HG03280 (cell line): Measurements from ENCODE around the gene PATE3.

Source experiments
- ATAC-seq: cut with Tn5 transposase; IDR thresholded peaks from one replicate; pipeline ENCODE4 v1.9.1; 2021; ENCODE audit warnings: mild to moderate bottlenecking, moderate library complexity; ENCODE audit not compliant: unreplicated experiment

PATE3 gene, protein sequence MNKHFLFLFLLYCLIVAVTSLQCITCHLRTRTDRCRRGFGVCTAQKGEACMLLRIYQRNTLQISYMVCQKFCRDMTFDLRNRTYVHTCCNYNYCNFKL

DNA sequence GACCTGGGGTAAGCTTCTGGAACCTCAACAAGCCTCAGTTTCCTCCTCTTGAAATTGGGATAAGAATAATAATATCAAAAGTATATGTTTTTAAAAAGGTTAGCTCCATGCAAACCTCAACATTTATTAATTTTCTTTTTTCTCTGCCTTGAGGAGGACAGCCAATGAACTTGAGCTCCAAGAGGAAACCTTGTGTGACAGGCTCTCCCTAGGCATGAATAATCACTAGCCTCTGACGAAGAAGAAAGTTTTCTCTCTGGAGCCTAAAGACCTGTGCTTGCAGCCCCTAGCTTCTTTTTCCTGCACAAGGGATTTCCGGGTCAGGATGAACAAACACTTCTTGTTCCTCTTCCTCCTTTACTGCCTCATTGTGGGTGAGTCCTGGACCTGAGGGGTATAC lies at the start of gene PATE3:
Gene PATE3, plus strand, starts transcription at position 301 of the 400 bp plus-strand sequence. Its CDS starts 25 bp downstream, at position 326.
- ATAC-seq = no peak

DNA sequence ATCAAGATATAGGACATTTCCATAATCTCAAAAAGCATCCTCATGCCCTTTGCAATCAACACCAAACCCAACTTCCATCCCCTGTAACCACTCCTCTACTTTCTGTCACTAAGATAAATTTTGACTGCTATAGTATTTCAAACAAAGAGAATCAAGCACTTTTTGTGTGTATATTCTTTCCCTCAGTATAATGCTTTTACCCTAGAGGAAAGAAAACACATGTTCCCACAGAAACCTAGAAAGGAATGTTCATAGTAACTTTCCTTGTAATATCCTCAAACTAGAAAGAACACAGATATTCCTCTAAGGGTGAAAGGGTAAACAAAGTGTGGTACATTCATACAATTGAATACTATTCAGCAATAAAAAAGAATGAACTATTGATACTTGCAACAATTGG lies 47.3 kb upstream of the PATE3 start:
- no peak for ATAC-seq

DNA sequence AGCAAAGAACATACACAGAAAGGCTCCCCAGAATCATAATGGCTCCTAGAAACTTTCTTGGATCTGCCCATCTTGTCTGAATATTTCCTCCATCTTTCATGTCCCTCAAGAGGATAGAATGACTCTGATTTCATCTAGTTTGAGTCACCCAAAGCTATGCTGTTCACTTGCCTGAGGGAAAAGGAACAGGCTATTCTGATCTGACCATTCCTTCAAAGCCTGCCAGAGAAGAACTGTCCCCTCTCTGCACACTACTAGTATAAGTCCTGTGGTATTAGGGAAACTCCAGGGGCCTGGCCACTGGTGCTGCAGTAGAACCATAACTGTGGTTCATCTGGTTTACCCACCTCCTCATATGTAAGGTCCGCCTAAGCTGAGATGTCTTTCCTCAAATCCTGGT lies 44.2 kb upstream of the PATE3 start:
- ATAC-seq = no peak

DNA sequence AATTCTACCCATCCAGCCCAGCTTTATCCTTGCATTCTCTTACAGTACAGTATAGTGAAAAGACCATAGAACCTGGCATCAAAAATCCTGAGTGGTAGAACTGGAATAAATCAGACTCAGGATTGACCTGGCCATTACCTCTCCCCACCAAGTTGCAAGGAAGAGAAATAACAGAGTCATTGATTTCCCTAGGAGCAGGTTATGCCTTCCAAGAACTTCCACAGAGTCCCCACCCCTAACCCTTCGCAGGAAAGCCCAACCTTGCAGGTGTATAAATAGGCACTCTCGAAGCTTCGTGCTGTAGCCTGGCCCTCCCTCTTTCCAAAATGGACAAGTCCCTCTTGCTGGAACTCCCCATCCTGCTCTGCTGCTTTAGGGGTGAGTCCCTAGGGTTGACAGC lies 41.9 kb upstream of the PATE3 start, which contains the start of gene PATE1:
Gene PATE1, plus strand, starts transcription at position 301 of the 400 bp plus-strand sequence. Its CDS starts 26 bp downstream, at position 327.
- no peak for ATAC-seq

DNA sequence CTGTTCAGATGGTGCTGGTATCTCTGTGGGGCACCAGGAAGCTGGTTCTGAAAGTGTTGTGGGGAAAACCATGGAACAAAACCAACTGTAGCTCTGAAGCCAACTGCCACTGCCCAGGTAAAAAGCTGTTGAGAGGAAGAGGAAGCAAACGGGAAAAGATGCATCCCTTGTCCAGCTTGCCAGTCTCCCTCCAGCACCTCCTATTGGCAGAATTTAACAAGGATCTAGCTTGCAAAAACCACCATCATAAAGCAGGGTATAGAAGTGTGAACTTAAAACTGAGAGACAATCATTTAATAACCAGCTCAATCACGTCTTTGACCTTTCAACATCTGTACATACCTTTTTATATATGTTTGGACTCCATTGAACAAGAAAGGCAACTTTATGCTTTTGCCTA lies 37.3 kb upstream of the PATE3 start:
- ATAC-seq = no peak

DNA sequence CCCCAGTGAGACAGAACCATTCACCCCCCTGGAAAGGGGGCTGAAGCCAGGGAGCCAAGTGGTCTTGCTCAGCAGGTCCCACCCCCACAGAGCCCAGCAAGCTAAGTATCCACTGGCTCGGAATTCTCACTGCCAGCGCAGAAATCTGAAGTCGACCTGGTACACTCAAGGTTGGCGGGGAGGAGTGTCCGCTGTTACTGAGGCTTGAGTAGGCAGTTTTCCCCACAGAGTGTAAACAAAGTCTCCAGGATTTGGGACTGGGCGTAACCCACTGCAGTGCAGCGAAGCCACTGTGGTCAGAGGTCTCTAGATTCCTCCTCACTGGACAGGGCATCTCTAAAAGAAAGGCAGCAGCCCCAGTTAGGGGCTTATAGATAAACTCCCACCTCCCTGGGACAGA lies 31.9 kb upstream of the PATE3 start:
- no peak for ATAC-seq

DNA sequence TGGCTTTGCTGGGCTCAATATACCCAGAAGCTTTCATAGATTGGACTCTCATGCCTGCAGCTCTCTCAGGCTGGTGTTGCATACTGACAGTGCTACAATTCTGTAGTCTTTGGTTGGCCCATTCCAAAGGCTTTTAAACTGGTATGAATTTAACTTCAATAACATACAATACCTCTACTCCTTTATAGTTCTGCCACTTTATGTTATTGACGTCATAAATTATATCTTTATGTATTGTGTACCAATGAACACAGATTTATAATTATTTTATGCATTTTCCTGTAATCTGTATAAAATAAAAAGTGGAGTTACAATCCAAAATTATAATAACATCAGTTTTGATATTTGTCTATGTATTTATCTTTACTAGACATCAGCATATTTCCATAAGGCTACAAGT lies 25.5 kb upstream of the PATE3 start:
- ATAC-seq = no peak

DNA sequence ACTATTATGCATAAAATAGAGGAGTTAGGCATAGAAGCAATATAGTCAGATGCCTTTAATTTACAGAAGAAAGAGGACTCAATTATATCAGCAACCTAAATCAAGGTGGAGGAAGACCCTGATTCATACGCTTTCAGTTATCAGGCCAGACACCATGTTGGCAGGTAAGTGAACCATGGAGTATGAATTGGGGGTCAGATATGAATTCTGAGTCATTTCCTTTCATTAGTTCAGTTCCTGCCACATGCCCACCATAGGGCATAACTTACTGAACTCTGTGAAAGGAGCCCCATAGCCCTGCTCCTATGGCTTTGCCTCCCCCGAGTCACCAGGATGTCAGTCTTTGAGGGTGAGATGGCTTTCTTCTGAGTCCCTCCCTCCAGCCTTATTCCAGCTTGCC lies 24.4 kb upstream of the PATE3 start:
- no peak for ATAC-seq

DNA sequence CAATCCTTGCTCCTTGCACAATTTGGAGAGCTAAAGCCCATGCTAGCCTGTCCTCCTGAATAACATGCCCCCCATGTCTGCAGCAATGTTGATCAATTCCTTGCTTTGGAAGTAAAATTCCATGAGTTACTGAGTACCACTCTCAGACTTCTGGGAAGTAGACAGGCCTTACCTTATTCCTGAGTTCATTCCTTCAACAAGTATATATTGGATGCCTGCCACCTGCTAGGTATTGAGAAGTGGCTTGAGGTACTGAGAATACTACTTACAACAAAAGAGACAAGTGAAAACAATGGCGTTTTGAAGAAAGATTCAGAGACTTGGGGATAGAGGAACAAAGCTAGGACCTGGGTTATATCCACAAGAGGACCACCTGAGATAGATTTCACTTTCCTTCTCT lies 21.7 kb upstream of the PATE3 start:
- ATAC-seq = no peak

DNA sequence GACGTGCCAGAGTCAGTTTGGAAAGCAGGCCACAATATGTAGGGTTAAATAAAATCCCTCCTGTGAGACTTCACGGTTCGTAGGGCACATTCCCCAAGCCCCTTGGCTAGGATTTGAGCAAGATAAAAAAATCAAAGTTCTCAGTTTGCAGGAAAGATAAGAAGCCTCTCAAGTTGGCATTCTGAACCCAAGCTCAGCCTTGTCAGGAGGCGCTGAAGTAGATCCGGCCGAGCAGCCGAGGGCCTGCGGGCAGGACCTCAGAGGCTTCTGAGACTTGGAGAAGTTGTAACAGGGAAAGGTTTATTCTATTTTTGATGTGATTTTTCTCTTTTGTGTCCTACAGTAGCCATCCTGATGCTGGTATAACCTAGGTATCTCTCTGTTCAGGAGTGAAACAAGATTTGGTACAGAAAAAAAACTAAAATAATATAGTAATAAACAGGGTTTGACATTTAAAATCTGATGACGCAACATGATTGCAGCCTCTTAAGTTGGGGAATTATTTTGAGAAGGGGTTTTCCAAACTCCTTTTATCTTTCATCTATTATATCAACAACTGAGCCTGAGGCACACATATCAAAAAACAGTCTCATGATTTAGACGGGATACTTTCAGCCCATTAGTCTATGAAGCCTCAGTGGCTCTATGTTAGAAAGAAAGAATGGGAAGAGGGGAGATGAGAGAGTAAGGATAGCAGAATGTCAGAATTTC lies 19.4 kb upstream of the PATE3 start:
- ATAC-seq = no peak

DNA sequence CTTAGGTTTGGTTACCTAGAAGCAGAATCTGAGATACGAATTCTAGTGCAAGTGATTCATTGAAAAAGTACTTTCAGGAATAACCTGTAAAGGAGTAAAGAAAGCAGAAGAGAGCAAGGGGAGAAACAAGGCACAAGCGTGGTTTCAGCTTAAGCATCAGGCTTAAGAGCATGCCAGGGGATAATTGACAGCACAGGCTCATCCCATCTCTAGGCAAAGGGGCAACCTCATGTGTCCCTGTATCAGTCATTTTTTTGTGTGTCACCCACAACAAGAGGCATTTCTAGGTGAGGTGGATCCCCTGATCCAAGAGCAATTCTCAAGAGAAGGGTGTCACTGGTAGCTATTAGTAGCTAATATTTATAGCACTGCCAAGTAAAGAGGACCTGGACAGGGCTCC lies 17.3 kb upstream of the PATE3 start:
- no peak for ATAC-seq

DNA sequence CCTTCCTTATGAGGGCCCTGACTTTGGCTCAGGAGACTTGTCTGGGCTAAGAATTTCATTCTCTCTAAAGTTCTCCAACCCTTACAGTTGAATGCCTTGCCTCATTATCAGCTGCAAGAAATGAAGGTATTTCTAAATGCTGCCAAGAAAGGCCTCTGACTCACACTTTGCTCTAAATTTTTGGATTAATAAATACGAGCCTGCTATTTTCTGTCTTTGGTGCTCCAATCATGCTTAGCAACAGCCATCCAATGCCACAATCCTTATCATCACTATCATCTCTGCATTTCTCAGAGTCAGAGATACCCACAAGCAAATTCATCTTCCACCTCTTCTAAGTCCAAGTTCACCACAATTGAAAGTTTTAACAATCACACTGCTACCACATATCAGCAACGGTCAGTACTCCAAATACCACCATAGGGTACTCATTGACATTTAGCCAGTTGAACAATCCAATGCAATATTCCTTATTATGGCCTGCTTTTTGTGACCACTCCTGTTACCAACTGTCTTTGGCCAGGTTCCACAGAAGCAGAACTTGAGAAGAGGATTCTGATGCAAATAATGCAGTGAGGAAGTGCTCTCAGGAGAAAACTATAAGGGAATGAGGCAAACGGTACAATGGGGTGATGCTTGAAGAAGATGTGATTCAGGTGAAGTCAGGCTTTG lies 15.0 kb upstream of the PATE3 start:
- ATAC-seq = no peak

DNA sequence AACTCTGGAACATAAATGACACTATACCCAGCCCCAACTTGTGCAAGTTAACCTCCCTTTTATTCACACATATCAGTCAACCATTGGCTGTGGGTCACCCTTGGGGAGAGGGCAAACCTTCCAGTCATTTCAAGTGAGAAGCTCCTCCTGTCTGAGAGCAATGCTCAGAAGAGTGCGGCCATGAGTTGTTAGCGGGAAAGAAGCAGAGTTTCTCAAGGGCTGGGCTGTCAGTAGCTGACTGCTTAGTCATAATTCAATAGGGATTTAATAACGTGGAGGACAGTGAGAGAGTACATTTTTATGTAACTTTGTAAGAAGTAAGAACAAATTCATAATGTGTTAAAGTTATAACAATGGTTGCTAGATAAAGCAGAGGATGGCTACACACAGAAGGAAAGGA lies 14.4 kb upstream of the PATE3 start:
- ATAC-seq = no peak

DNA sequence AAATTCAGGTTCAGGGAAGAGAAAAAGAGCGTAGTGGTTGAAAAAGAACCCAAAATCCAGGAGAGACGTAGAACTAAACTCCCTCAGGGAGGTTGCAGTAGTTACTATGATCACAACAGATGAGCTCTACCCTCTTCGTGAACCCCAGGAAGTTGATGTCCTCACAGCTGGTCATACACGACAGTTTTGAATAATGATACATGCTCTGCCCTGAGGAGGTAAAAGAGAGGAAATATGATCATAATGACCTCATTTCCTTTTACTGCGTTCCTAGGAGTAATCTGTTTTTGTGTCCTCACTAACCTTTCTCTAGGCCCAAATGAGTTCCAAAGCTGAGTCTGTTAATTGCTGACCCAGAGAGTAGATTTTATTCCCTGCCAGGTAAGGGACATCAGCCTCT lies 10.6 kb upstream of the PATE3 start:
- ATAC-seq = no peak

DNA sequence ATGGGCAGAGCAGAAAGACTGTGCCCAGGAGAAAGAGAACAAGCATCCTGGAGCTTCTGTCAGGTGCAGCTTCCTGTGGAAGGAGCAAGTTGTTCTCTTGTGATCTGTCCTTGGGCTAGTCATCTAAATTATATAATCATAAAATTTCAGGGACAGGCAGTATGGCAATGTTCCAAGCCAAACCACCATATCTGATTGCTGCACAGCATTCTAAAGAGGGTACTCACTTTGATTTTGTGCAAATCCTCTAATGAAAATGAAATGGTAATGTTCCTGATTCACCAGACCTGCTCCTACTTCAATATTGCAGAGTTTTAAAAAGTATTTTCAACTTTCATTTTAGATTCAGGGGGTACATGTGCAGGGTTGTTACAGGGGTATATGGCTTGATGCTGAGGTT lies 9.2 kb upstream of the PATE3 start, which contains the start of gene PATE2:
Gene PATE2, minus strand, starts transcription at position 101 of the 400 bp plus-strand sequence. Its CDS starts 55 bp downstream, at position 46.
- ATAC-seq = no peak

DNA sequence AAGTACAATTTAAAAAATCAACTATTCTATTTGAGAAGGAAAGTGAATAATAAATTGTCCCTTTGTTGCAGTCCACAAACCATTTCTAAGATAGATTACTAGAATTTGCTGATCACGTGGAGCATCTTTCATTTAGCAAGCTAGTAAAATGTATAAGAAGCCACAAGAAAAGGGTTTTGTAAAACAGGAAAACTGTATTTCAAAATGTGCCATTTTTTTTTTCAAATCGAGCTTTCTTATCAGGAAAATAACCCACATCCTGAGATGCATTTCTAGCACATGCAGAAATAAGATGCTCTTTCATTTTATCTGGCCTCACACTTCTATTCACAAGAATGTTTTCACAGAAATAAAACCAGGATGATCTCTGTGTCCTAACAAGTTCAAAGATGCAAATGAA lies 3.2 kb upstream of the PATE3 start:
- ATAC-seq = no peak

DNA sequence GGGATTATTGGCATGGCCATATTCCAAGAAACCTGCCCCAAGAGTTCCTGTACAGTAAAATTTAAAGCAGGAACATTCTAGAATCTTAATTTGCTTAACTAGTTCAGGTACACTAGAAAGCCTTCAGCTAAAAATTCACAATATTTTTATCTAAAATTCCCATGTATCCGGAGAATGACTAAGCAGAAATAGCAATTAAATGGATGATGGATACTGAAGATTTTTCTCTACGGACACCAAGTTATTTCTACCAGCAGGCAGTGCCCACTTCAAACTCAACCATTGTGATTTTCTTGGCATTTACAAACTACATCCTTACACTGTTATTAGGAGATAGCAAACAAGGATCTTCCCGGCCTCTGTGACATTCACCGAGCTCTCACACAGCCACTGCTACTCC lies 2.9 kb downstream of the PATE3 start:
- no peak for ATAC-seq

DNA sequence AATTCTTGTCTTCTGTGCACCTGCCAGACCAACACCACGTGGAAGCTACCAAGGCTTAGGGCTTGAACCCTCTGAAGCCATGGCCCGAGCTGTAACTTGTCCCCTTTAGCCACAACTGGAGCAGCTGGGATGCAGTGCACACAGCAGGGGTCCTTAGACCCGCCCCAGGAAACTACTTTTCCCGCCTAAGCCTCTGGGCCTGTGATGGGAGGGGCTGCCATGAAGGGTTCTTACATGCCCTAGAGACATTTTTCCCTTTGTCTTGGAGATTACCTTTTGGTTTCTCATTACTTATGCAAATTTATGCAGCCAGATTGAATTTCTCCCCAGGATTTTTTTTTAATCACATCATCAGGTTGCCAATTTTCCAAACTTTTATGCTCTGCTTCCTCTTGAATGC lies 9.7 kb downstream of the PATE3 start:
- ATAC-seq = no peak

DNA sequence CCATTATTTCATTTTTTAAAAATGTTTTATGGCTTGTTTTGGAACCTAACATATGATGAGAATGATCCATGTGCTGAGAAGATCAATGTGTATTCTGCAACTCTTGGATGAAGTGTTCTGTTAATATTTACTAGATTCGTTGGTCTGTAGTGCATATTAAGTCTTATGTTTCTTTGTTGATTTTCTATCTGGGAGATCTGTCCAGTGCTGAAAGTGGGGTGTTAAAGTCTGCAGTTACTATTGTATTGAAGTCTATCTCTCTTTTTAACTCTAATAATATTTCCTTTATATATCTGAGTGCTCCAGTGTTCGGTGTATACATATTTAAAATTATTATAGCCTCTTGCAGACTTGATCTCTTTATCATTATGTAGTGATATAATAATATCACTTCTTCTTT lies 11.9 kb downstream of the PATE3 start:
- no peak for ATAC-seq

DNA sequence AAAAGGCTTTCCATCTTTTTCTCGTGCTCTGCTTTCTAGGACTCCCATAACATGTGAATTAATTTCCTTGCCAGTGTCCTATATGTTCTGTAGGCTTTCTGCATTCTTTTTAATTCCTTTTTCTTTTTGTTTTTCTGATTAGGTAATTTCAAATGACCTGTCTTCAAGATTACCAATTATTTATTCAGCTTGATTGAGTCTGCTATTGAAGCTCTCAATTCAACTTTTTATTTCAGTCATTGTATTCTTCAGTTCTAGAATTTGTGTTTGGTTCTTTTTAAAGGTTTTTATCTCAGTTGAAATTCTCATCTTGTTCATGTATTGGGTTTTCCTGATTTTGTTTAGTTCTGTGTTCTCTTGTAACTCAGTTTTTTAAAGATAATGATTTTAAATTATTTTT lies 14.5 kb downstream of the PATE3 start:
- no peak for ATAC-seq

DNA sequence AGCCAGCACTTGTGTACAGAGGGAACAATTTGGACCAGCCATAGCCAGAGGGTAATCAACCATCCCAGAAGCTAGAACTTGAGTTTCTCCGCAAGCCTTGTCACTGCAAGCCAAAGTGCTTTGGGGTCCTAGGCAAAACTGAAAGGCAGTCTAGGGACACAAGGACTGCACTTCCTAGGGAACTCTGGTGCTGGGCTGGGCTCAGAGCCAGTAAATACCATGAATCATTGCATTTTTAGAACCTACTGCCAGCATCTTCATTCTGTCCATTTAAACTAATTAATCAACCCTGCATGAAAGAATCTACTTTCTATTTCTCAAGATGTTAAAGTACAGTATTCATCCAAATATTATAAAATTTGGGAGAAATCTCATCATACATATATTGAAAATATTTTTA lies 20.0 kb downstream of the PATE3 start:
- ATAC-seq = no peak

DNA sequence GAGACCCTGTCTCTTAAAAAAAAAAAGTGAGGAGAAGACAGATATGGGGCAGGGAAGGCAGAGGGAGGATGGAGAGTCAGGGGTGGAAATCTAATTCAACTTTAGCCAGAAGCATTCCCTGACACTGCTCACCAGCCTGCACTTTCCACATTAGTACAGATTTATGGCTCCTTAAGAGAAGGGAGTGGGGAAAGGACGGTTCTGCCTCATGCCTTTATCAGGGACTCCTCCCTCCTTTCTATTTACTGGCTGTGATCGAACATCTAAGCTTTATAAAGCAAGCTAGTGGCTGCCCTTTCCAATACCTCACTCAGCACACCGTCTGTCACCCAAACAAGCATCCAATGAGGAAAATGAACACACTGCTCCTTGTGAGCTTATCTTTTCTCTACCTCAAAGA lies 45.1 kb downstream of the PATE3 start, which contains the start of gene PATE4:
Gene PATE4, plus strand, starts transcription at position 301 of the 400 bp plus-strand sequence. Its CDS starts 44 bp downstream, at position 345.
- no peak for ATAC-seq
